Panc1 (cell line): ENCODE data around the gene UGT1A10.

Experiments used
- CTCF ChIP-seq: fragments of 450-650 bp; IDR thresholded peaks from 2 replicates; pipeline ENCODE4 v1.5.1; 2017; ENCODE audit warnings: mild to moderate bottlenecking
- POLR2AphosphoS5 ChIP-seq: IDR thresholded peaks from 2 replicates; pipeline ENCODE4 v1.6.1; 2012; ENCODE audit warnings: mild to moderate bottlenecking, low read depth, low read length, moderate library complexity
- REST ChIP-seq, 2 experiments: IDR thresholded peaks; 2 replicates each; pipeline ENCODE4 v1.6.1; 2011 to 2012; ENCODE audit warnings: low read depth in 2 of 2, control low read depth in 1 of 2, low read length in 1 of 2, mild to moderate bottlenecking in 1 of 2, moderate library complexity in 1 of 2; ENCODE audit not compliant: insufficient read depth in 1 of 2
- SIN3A ChIP-seq: IDR thresholded peaks from 2 replicates; pipeline ENCODE4 v1.6.1; 2012; ENCODE audit warnings: low read depth, mild to moderate bottlenecking, low read length, moderate library complexity, borderline replicate concordance; ENCODE audit not compliant: insufficient read depth
- TCF7L2 ChIP-seq: IDR thresholded peaks from 2 replicates; pipeline ENCODE4 v1.6.1; 2011; ENCODE audit warnings: mild to moderate bottlenecking, low read depth, low read length, inconsistent platforms

GRCh38 chr2:233598952-233599351 lies 37.3 kb upstream of the UGT1A10 start:
- TF ChIP-seq CTCF = no peak
- no peak for TF ChIP-seq POLR2AphosphoS5
- no peak for TF ChIP-seq REST (IDR thresholded peaks at IDR 0.05; ENCODE audit: insufficient read depth in 1 of 2, low read depth in 2 of 2, low read length in 1 of 2)
- TF ChIP-seq TCF7L2 = no peak
- TF ChIP-seq SIN3A = no peak
